ENCODE data around the gene CIT. TPM values are rescaled to one million over a fixed set of nuclear protein-coding genes. Genes with fewer than 3 reads are reported as not detected.

Gene CIT
- total RNA-seq, 6 experiments from 2014 or later = 1.8 to 12.8 (median 3.3) TPM

- H3K27me3 ChIP-seq = no peaks in the 10 kb centered on the region
- peaks cover 4 to 55% (median 21%) of the 10 kb centered on the region in 4 donors for H3K36me3 ChIP-seq
- H3K4me1 ChIP-seq = peaks cover 0 to 30% (median 4%) of the 10 kb centered on the region in 4 donors
- no peak for ATAC-seq
- 64% methylated on average over 7 of the region's 8 CpGs for WGBS (ENCODE audit: insufficient coverage, low coverage, low lambda C conversion rate, missing lambda C conversion rate)
- no peak overlapping the region for H3K27ac ChIP-seq
- intact Hi-C loops (cut with DNase I) = no loop called here
- no peak overlapping the region for H3K4me3 ChIP-seq
- no peaks in the 10 kb centered on the region for H3K9me3 ChIP-seq
- no peak for DNase-seq
- TF ChIP-seq POLR2A (IDR thresholded peaks at IDR 0.05) (no peak), CTCF (IDR thresholded peaks at IDR 0.05) (no peak)
Measured at GRCh38 chr12:119672194-119672593, 204.9 kb downstream of the CIT start.

- 85% methylated on average over 3 of the region's 3 CpGs for WGBS (ENCODE audit: insufficient coverage, low coverage, low lambda C conversion rate, missing lambda C conversion rate)
- Histone ChIP-seq H3K9me3 (no peaks in the 10 kb centered on the region), H3K4me1 (peaks cover 0 to 34% (median 5%) of the 10 kb centered on the region in 4 donors), H3K4me3 (no peak overlapping the region), H3K27ac (no peak overlapping the region), H3K36me3 (peaks cover 0 to 45% (median 12%) of the 10 kb centered on the region in 4 donors), H3K27me3 (no peaks in the 10 kb centered on the region)
- DNase-seq (no peak), ATAC-seq (no peak)
- TF ChIP-seq CTCF (IDR thresholded peaks at IDR 0.05) = no peak
- no peak for TF ChIP-seq POLR2A (IDR thresholded peaks at IDR 0.05)
- intact Hi-C loops (cut with DNase I) = no loop called here
Measured at GRCh38 chr12:119671070-119671469, 206.1 kb downstream of the CIT start.

- Histone ChIP-seq H3K9me3 (no peaks in the 10 kb centered on the region), H3K27me3 (no peaks in the 10 kb centered on the region), H3K27ac (peak overlapping the region in 1 of 3 donors; percentile 63), H3K36me3 (peaks cover 0 to 33% (median 7%) of the 10 kb centered on the region in 4 donors), H3K4me3 (peak overlapping the region in 1 of 3 donors; percentile 97), H3K4me1 (peaks cover 0 to 40% (median 5%) of the 10 kb centered on the region in 4 donors)
- TF ChIP-seq CTCF (IDR thresholded peaks at IDR 0.05) (no peak), POLR2A (IDR thresholded peaks at IDR 0.05) (no peak)
- intact Hi-C loops (cut with DNase I) = loop anchor here (10.0 kb wide), 1 partner anchor 115 kb away; no protein-coding TSS in a partner anchor
- no peak for ATAC-seq
- no peak for DNase-seq
- 19% methylated on average over 11 of the region's 11 CpGs for WGBS (ENCODE audit: insufficient coverage, low coverage, low lambda C conversion rate, missing lambda C conversion rate)
Measured at GRCh38 chr12:119669744-119670472, 207.2 kb downstream of the CIT start.

GRCh38 chr12:119668324-119668841 lies 208.7 kb downstream of the CIT start:
- H3K27me3 ChIP-seq = no peaks in the 10 kb centered on the region
- intact Hi-C loops (cut with DNase I) = loop anchor here (10.0 kb wide), 1 partner anchor 116 kb away; no protein-coding TSS in a partner anchor
- ATAC-seq (peak in 2 of 4 donors; percentile 1 to 11), DNase-seq (no peak)
- TF ChIP-seq CTCF (IDR thresholded peaks at IDR 0.05) (no peak), POLR2A (IDR thresholded peaks at IDR 0.05) (no peak)
- peaks cover 0 to 20% (median 2%) of the 10 kb centered on the region in 4 donors for H3K36me3 ChIP-seq
- WGBS (ENCODE audit: insufficient coverage, low coverage, low lambda C conversion rate, missing lambda C conversion rate) = 3% methylated on average over 10 of the region's 14 CpGs
- H3K4me3 ChIP-seq = peak overlapping the region; percentile 63 to 98 (median 97)
- H3K9me3 ChIP-seq = no peaks in the 10 kb centered on the region
- H3K4me1 ChIP-seq = peaks cover 0 to 41% (median 5%) of the 10 kb centered on the region in 4 donors
- peak overlapping the region; percentile 67 to 87 (median 83) for H3K27ac ChIP-seq
